BE2C (cell line): ENCODE data around the gene CHRND.

Source experiments
- DNase-seq: peaks from one replicate; pipeline ENCODE4 v3.0.0-alpha.2; 2020
- H3K27me3 ChIP-seq: fragments of 250-450 bp; sonication (Bioruptor Pico); 2 replicates; pipeline ENCODE4 v1.5.1; 2020; ENCODE audit warnings: mild to moderate bottlenecking
- H3K36me3 ChIP-seq: fragments of 250-450 bp; sonication (Bioruptor Pico); 2 replicates; pipeline ENCODE4 v1.5.1; 2020; ENCODE audit warnings: mild to moderate bottlenecking
- H3K4me1 ChIP-seq: fragments of 250-450 bp; sonication (Bioruptor Pico); 2 replicates; pipeline ENCODE4 v1.5.1; 2020
- H3K4me3 ChIP-seq: 2 replicates; pipeline ENCODE4 v1.5.1; 2011; ENCODE audit warnings: low read depth, low read length
- H3K9me3 ChIP-seq: fragments of 250-450 bp; sonication (Bioruptor Pico); 2 replicates; pipeline ENCODE4 v1.5.1; 2020
- CTCF ChIP-seq: IDR thresholded peaks from 2 replicates; pipeline ENCODE4 v1.5.1; 2012; ENCODE audit warnings: mild to moderate bottlenecking, low read depth, low read length

CHRND gene

GRCh38 chr2:232519581-232520438, 6.2 kb upstream of the CHRND start, which contains the start of gene PRSS56:
TSS of gene PRSS56 (plus strand) at chr2:232520388. CDS start at chr2:232520599, 211 bp downstream.
- no peak within 1 kb of the TSS for H3K4me3 ChIP-seq
- TF ChIP-seq CTCF, result no peak
- no peaks in the 10 kb centered on the region for H3K9me3 ChIP-seq
- DNase-seq, result no peak
- H3K27me3 ChIP-seq, result peaks cover 21% of the 10 kb centered on the region
- no peaks in the 10 kb centered on the region for H3K36me3 ChIP-seq
- H3K4me1 ChIP-seq, result no peaks in the 10 kb centered on the region

- H3K4me1 ChIP-seq, result peaks cover 4% of the 10 kb centered on the region
- no peak for TF ChIP-seq CTCF
- no peak for DNase-seq
- H3K4me3 ChIP-seq, result no peak overlapping the region
- peaks cover 21% of the 10 kb centered on the region for H3K27me3 ChIP-seq
- no peaks in the 10 kb centered on the region for H3K36me3 ChIP-seq
- no peaks in the 10 kb centered on the region for H3K9me3 ChIP-seq
Measured at GRCh38 chr2:232520489-232520888, 5.5 kb upstream of the CHRND start.

GRCh38 chr2:232521098-232521497, 4.9 kb upstream of the CHRND start:
- H3K36me3 ChIP-seq, result no peaks in the 10 kb centered on the region
- no peak for DNase-seq
- H3K4me3 ChIP-seq, result no peak overlapping the region
- no peak for TF ChIP-seq CTCF
- H3K27me3 ChIP-seq, result peaks cover 21% of the 10 kb centered on the region
- H3K9me3 ChIP-seq, result no peaks in the 10 kb centered on the region
- peaks cover 6% of the 10 kb centered on the region for H3K4me1 ChIP-seq

- no peak overlapping the region for H3K4me3 ChIP-seq
- no peaks in the 10 kb centered on the region for H3K36me3 ChIP-seq
- peaks cover 21% of the 10 kb centered on the region for H3K27me3 ChIP-seq
- peak; percentile 73 for DNase-seq
- peaks cover 6% of the 10 kb centered on the region for H3K4me1 ChIP-seq
- peak; percentile 48 for TF ChIP-seq CTCF
- H3K9me3 ChIP-seq, result no peaks in the 10 kb centered on the region
Measured at GRCh38 chr2:232521959-232522622, 3.9 kb upstream of the CHRND start.

- no peaks in the 10 kb centered on the region for H3K36me3 ChIP-seq
- no peak for DNase-seq
- H3K27me3 ChIP-seq, result peaks cover 21% of the 10 kb centered on the region
- no peaks in the 10 kb centered on the region for H3K9me3 ChIP-seq
- TF ChIP-seq CTCF, result no peak
- peaks cover 6% of the 10 kb centered on the region for H3K4me1 ChIP-seq
- H3K4me3 ChIP-seq, result no peak overlapping the region
Measured at GRCh38 chr2:232522623-232523401, 3.1 kb upstream of the CHRND start.
